WTC11 (cell line): ENCODE measurements around the gene C2CD2. TPM values are rescaled to one million over a fixed set of nuclear protein-coding genes. Genes with fewer than 3 reads are reported as not detected.

ENCODE experiments used
- ATAC-seq: fragments of 200-7000 bp; cut with Tn5 transposase; 2 replicates; pipeline ENCODE4 v1.10.0; 2021; ENCODE audit warnings: mild to moderate bottlenecking, moderate library complexity
- CTCF ChIA-PET: fragments of 300-600 bp; sonication (Branson Sonifier 250); formaldehyde crosslinking; loops from one replicate; lab custom pipeline; 2021; ENCODE audit warnings: antibody characterized with exemption; lab: Charles Lee
- POLR2A ChIA-PET: fragments of 350-600 bp; sonication (Branson Sonifier 250); formaldehyde crosslinking; loops from one replicate; lab custom pipeline; 2021; ENCODE audit warnings: antibody characterized with exemption; lab: Charles Lee
- DNase-seq: peaks from one replicate; pipeline ENCODE4 v3.0.0; 2021; ENCODE audit warnings: low spot score
- H3K27ac Mint-ChIP-seq: 2 replicates; pipeline ENCODE4 v1.8.0; 2021; ENCODE audit warnings: mixed read lengths
- H3K27me3 Mint-ChIP-seq: 2 replicates; pipeline ENCODE4 v1.8.0; 2021; ENCODE audit warnings: low read depth, mild to moderate bottlenecking, moderate library complexity, mixed read lengths
- H3K36me3 Mint-ChIP-seq: 2 replicates; pipeline ENCODE4 v1.8.0; 2021; ENCODE audit warnings: mixed read lengths
- H3K4me1 Mint-ChIP-seq: 2 replicates; pipeline ENCODE4 v1.8.0; 2022; ENCODE audit warnings: mixed read lengths
- H3K4me3 Mint-ChIP-seq: 2 replicates; pipeline ENCODE4 v1.8.0; 2021; ENCODE audit warnings: mild to moderate bottlenecking, moderate library complexity, mixed read lengths
- H3K9me3 Mint-ChIP-seq: 2 replicates; pipeline ENCODE4 v1.8.0; 2021; ENCODE audit warnings: mixed read lengths
- ESRRA ChIP-seq: sonication (generic); formaldehyde crosslinking; IDR thresholded peaks from 2 replicates; pipeline ENCODE4 v1.8.1; 2022; ENCODE audit warnings: mild to moderate bottlenecking, missing genetic modification reagents, borderline replicate concordance
- GTF2I ChIP-seq: fragments of 250-450 bp; sonication (Bioruptor Pico); conservative IDR thresholded peaks from 2 replicates; pipeline ENCODE4 v1.4.0; 2021; ENCODE audit warnings: mild to moderate bottlenecking
- HMGA2 ChIP-seq: fragments of 250-450 bp; sonication (Bioruptor Pico); IDR thresholded peaks from 2 replicates; pipeline ENCODE4 v1.4.0; 2021; ENCODE audit warnings: mild to moderate bottlenecking, moderate library complexity
- IRF2 ChIP-seq: sonication (generic); formaldehyde crosslinking; IDR thresholded peaks from 2 replicates; pipeline ENCODE4 v1.8.0; 2022; ENCODE audit warnings: low read depth, missing genetic modification reagents, borderline replicate concordance
- MXD4 ChIP-seq: fragments of 250-450 bp; sonication (Bioruptor Pico); IDR thresholded peaks from 2 replicates; pipeline ENCODE4 v1.8.0; 2021; ENCODE audit warnings: mild to moderate bottlenecking, moderate library complexity, borderline replicate concordance
- NR2C2 ChIP-seq: sonication (generic); formaldehyde crosslinking; IDR thresholded peaks from 2 replicates; pipeline ENCODE4 v1.8.0; 2022; ENCODE audit warnings: mild to moderate bottlenecking, missing genetic modification reagents
- PRRX2 ChIP-seq: fragments of 250-450 bp; sonication (Bioruptor Pico); IDR thresholded peaks from 2 replicates; pipeline ENCODE4 v1.8.0; 2021; ENCODE audit warnings: mild to moderate bottlenecking
- ZNF138 ChIP-seq: sonication (generic); formaldehyde crosslinking; conservative IDR thresholded peaks from 2 replicates; pipeline ENCODE4 v1.8.1; 2022; ENCODE audit warnings: mild to moderate bottlenecking, moderate library complexity, missing genetic modification reagents
- ZNF263 ChIP-seq: sonication (generic); formaldehyde crosslinking; IDR thresholded peaks from 2 replicates; pipeline ENCODE4 v1.8.1; 2022; ENCODE audit warnings: low read depth, mild to moderate bottlenecking, moderate library complexity, missing genetic modification reagents
- ZNF317 ChIP-seq: sonication (generic); formaldehyde crosslinking; IDR thresholded peaks from 2 replicates; pipeline ENCODE4 v1.8.1; 2023; ENCODE audit warnings: low read depth, mild to moderate bottlenecking, moderate library complexity, missing genetic modification reagents, borderline replicate concordance
- ZNF423 ChIP-seq: fragments of 250-450 bp; sonication (Bioruptor Pico); IDR thresholded peaks from 2 replicates; pipeline ENCODE4 v2.1.2; 2022; ENCODE audit warnings: mild to moderate bottlenecking, moderate library complexity
- total RNA-seq: library from RNA; stranded (reverse); gene quantifications from 3 replicates; pipeline ENCODE4 v1.2.3, GENCODE V29; 2021
- TF ChIP-seq, protein P1 (sequence below): sonication (generic); formaldehyde crosslinking; IDR thresholded peaks from 2 replicates; pipeline ENCODE4 v1.8.0; 2022; ENCODE audit warnings: mild to moderate bottlenecking, missing genetic modification reagents
- TF ChIP-seq, protein P2 (sequence below): fragments of 250-450 bp; sonication (Bioruptor Pico); IDR thresholded peaks from 2 replicates; pipeline ENCODE4 v1.9.0; 2021; ENCODE audit warnings: mild to moderate bottlenecking
- TF ChIP-seq, protein P3 (sequence below): sonication (generic); formaldehyde crosslinking; IDR thresholded peaks from 2 replicates; pipeline ENCODE4 v1.8.1; 2022; ENCODE audit warnings: mild to moderate bottlenecking, moderate library complexity, missing genetic modification reagents
- TF ChIP-seq, protein P4 (sequence below): sonication (generic); formaldehyde crosslinking; IDR thresholded peaks from 2 replicates; pipeline ENCODE4 v1.8.1; 2023; ENCODE audit warnings: mild to moderate bottlenecking, missing genetic modification reagents, moderate library complexity
- TF ChIP-seq, protein P5 (sequence below): sonication (generic); formaldehyde crosslinking; IDR thresholded peaks from 2 replicates; pipeline ENCODE4 v1.8.0; 2023; ENCODE audit warnings: missing genetic modification reagents, mild to moderate bottlenecking, borderline replicate concordance
- TF ChIP-seq, protein P6 (sequence below): fragments of 250-450 bp; sonication (Bioruptor Pico); IDR thresholded peaks from 2 replicates; pipeline ENCODE4 v1.9.0; 2021; ENCODE audit warnings: moderate library complexity, mild to moderate bottlenecking, inconsistent platforms, borderline replicate concordance
- TF ChIP-seq, protein P7 (sequence below): fragments of 250-450 bp; sonication (Bioruptor Pico); IDR thresholded peaks from 2 replicates; pipeline ENCODE4 v1.8.0; 2021; ENCODE audit warnings: mild to moderate bottlenecking

The C2CD2 gene
- total RNA-seq, 1 experiment from 2014 or later: 11.2 TPM

DNA sequence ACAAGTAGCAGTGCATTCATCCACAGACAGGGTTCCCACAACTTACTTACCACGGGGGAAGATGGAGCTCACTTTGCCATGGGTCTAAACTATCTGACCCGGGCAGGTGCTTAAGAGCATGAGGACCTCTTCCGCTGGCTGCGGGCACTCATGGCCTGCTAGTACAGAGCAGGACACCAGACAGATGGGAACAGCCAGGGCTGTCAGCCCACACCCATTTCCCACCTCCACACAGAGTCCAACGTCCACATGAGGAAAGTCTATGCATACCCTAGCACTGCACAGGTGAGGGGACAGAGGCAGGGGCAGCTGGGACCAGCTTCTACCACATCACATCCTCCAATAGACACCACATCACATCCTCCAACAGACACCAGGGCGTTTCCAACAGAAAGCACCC, 38.9 kb downstream of the C2CD2 start:
- no peak overlapping the region for H3K27ac Mint-ChIP-seq
- H3K9me3 Mint-ChIP-seq: no peaks in the 10 kb centered on the region
- H3K27me3 Mint-ChIP-seq: no peaks in the 10 kb centered on the region
- ATAC-seq: no peak
- TF ChIP-seq ZNF263 (CRISPR knock-in tag): no peak
- TF ChIP-seq, protein P1, sequence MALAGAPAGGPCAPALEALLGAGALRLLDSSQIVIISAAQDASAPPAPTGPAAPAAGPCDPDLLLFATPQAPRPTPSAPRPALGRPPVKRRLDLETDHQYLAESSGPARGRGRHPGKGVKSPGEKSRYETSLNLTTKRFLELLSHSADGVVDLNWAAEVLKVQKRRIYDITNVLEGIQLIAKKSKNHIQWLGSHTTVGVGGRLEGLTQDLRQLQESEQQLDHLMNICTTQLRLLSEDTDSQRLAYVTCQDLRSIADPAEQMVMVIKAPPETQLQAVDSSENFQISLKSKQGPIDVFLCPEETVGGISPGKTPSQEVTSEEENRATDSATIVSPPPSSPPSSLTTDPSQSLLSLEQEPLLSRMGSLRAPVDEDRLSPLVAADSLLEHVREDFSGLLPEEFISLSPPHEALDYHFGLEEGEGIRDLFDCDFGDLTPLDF: no peak
- TF ChIP-seq, protein P2, sequence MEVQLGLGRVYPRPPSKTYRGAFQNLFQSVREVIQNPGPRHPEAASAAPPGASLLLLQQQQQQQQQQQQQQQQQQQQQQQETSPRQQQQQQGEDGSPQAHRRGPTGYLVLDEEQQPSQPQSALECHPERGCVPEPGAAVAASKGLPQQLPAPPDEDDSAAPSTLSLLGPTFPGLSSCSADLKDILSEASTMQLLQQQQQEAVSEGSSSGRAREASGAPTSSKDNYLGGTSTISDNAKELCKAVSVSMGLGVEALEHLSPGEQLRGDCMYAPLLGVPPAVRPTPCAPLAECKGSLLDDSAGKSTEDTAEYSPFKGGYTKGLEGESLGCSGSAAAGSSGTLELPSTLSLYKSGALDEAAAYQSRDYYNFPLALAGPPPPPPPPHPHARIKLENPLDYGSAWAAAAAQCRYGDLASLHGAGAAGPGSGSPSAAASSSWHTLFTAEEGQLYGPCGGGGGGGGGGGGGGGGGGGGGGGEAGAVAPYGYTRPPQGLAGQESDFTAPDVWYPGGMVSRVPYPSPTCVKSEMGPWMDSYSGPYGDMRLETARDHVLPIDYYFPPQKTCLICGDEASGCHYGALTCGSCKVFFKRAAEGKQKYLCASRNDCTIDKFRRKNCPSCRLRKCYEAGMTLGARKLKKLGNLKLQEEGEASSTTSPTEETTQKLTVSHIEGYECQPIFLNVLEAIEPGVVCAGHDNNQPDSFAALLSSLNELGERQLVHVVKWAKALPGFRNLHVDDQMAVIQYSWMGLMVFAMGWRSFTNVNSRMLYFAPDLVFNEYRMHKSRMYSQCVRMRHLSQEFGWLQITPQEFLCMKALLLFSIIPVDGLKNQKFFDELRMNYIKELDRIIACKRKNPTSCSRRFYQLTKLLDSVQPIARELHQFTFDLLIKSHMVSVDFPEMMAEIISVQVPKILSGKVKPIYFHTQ (CRISPR knock-in tag): no peak
- no peak for TF ChIP-seq GTF2I (CRISPR knock-in tag)
- no peak for TF ChIP-seq HMGA2 (CRISPR knock-in tag)
- TF ChIP-seq, protein P3, sequence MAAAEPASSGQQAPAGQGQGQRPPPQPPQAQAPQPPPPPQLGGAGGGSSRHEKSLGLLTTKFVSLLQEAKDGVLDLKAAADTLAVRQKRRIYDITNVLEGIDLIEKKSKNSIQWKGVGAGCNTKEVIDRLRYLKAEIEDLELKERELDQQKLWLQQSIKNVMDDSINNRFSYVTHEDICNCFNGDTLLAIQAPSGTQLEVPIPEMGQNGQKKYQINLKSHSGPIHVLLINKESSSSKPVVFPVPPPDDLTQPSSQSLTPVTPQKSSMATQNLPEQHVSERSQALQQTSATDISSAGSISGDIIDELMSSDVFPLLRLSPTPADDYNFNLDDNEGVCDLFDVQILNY: no peak
- no peak for TF ChIP-seq PRRX2 (CRISPR knock-in tag)
- no peak for TF ChIP-seq ZNF317 (CRISPR knock-in tag)
- TF ChIP-seq MXD4: no peak
- TF ChIP-seq ZNF423 (CRISPR knock-in tag): no peak
- TF ChIP-seq NR2C2 (CRISPR knock-in tag): no peak
- TF ChIP-seq IRF2 (CRISPR knock-in tag): no peak
- TF ChIP-seq, protein P4, sequence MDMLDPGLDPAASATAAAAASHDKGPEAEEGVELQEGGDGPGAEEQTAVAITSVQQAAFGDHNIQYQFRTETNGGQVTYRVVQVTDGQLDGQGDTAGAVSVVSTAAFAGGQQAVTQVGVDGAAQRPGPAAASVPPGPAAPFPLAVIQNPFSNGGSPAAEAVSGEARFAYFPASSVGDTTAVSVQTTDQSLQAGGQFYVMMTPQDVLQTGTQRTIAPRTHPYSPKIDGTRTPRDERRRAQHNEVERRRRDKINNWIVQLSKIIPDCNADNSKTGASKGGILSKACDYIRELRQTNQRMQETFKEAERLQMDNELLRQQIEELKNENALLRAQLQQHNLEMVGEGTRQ: no peak
- TF ChIP-seq ESRRA (CRISPR knock-in tag): no peak
- TF ChIP-seq, protein P5, sequence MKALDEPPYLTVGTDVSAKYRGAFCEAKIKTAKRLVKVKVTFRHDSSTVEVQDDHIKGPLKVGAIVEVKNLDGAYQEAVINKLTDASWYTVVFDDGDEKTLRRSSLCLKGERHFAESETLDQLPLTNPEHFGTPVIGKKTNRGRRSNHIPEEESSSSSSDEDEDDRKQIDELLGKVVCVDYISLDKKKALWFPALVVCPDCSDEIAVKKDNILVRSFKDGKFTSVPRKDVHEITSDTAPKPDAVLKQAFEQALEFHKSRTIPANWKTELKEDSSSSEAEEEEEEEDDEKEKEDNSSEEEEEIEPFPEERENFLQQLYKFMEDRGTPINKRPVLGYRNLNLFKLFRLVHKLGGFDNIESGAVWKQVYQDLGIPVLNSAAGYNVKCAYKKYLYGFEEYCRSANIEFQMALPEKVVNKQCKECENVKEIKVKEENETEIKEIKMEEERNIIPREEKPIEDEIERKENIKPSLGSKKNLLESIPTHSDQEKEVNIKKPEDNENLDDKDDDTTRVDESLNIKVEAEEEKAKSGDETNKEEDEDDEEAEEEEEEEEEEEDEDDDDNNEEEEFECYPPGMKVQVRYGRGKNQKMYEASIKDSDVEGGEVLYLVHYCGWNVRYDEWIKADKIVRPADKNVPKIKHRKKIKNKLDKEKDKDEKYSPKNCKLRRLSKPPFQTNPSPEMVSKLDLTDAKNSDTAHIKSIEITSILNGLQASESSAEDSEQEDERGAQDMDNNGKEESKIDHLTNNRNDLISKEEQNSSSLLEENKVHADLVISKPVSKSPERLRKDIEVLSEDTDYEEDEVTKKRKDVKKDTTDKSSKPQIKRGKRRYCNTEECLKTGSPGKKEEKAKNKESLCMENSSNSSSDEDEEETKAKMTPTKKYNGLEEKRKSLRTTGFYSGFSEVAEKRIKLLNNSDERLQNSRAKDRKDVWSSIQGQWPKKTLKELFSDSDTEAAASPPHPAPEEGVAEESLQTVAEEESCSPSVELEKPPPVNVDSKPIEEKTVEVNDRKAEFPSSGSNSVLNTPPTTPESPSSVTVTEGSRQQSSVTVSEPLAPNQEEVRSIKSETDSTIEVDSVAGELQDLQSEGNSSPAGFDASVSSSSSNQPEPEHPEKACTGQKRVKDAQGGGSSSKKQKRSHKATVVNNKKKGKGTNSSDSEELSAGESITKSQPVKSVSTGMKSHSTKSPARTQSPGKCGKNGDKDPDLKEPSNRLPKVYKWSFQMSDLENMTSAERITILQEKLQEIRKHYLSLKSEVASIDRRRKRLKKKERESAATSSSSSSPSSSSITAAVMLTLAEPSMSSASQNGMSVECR (CRISPR knock-in tag): no peak
- TF ChIP-seq, all 79 proteins: peak for 0
- ChIA-PET CTCF (interaction anchor here (0.7 kb wide), 1 partner anchor 203 kb away, joined by 3 read pairs; no protein-coding TSS in a partner anchor), POLR2A (no interaction called here)
- Mint-ChIP-seq H3K4me1 (no peaks in the 10 kb centered on the region), H3K4me3 (no peak overlapping the region), H3K36me3 (peaks cover 7% of the 10 kb centered on the region)
- no peak for DNase-seq

DNA sequence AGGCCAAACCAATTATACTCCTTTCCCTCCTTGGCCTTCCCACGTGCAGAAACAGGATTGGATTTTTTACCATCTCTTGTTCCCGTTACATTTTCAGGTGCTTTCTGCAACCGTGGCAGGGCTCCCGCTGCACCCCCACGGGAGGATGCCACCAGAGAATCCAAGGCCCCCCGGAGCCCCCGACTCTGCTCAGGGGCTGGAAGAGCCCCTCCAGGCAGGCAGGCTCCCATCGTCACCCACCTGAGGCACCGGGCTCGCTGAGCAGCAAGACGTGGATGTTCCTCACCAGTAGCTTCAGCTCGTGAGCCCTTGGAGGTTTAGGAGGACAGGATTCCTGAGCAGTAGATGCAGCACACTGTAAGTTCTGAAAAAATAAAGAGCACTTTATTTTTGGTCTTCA, 39.5 kb downstream of the C2CD2 start:
- ChIA-PET POLR2A (no interaction called here), CTCF (no interaction called here)
- ATAC-seq (no peak), DNase-seq (no peak)
- H3K27ac Mint-ChIP-seq: no peak overlapping the region
- peaks cover 8% of the 10 kb centered on the region for H3K36me3 Mint-ChIP-seq
- H3K4me1 Mint-ChIP-seq: no peaks in the 10 kb centered on the region
- no peaks in the 10 kb centered on the region for H3K27me3 Mint-ChIP-seq
- H3K4me3 Mint-ChIP-seq: no peak overlapping the region
- TF ChIP-seq ZNF138 (CRISPR knock-in tag) (no peak), ZNF317 (CRISPR knock-in tag) (no peak)
- TF ChIP-seq, protein P6, sequence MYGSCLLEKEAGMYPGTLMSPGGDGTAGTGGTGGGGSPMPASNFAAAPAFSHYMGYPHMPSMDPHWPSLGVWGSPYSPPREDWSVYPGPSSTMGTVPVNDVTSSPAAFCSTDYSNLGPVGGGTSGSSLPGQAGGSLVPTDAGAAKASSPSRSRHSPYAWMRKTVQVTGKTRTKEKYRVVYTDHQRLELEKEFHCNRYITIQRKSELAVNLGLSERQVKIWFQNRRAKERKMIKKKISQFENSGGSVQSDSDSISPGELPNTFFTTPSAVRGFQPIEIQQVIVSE (CRISPR knock-in tag): no peak
- TF ChIP-seq, protein P7, sequence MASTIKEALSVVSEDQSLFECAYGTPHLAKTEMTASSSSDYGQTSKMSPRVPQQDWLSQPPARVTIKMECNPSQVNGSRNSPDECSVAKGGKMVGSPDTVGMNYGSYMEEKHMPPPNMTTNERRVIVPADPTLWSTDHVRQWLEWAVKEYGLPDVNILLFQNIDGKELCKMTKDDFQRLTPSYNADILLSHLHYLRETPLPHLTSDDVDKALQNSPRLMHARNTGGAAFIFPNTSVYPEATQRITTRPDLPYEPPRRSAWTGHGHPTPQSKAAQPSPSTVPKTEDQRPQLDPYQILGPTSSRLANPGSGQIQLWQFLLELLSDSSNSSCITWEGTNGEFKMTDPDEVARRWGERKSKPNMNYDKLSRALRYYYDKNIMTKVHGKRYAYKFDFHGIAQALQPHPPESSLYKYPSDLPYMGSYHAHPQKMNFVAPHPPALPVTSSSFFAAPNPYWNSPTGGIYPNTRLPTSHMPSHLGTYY (CRISPR knock-in tag): no peak
- TF ChIP-seq, all 79 proteins: peak for 0
- H3K9me3 Mint-ChIP-seq: no peaks in the 10 kb centered on the region
